ENCODE data around the gene RSPRY1. TPM values are rescaled to one million over a fixed set of nuclear protein-coding genes. Genes with fewer than 3 reads are reported as not detected.

The RSPRY1 gene
- total RNA-seq, 4 donors from 2014 or later, result 27.9 to 77.7 (median 53.2) TPM

DNA sequence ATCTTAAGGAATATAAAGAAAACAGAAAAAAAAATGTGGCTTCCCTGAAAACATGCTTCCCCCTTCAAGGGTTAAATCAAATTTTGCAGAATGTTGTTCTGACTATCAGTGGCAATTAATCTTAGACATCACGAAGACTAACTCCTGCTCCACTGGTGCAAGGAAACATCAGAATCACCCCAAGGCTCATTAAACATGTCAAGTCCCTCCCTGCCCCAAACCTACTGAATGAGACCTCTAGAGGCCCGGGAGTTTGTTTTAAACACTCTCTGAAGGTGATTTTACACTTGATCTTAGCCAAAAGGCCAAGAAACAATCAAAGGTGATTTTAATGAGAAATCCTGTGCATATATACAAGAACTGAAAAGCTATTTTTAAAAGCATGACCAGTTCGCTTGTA lies 18.6 kb upstream of the RSPRY1 start:
- Histone ChIP-seq H3K4me3 (no peak overlapping the region), H3K9me3 (no peaks in the 10 kb centered on the region), H3K36me3 (no peaks in the 10 kb centered on the region), H3K4me1 (no peaks in the 10 kb centered on the region), H3K27me3 (no peaks in the 10 kb centered on the region), H3K27ac (no peak overlapping the region)
- no peak for TF ChIP-seq POLR2A (IDR thresholded peaks at IDR 0.05)
- TF ChIP-seq, protein P1, sequence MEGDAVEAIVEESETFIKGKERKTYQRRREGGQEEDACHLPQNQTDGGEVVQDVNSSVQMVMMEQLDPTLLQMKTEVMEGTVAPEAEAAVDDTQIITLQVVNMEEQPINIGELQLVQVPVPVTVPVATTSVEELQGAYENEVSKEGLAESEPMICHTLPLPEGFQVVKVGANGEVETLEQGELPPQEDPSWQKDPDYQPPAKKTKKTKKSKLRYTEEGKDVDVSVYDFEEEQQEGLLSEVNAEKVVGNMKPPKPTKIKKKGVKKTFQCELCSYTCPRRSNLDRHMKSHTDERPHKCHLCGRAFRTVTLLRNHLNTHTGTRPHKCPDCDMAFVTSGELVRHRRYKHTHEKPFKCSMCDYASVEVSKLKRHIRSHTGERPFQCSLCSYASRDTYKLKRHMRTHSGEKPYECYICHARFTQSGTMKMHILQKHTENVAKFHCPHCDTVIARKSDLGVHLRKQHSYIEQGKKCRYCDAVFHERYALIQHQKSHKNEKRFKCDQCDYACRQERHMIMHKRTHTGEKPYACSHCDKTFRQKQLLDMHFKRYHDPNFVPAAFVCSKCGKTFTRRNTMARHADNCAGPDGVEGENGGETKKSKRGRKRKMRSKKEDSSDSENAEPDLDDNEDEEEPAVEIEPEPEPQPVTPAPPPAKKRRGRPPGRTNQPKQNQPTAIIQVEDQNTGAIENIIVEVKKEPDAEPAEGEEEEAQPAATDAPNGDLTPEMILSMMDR (IDR thresholded peaks at IDR 0.05), result no peak
- DNase-seq, result no peak
- intact Hi-C loops (cut with DNase I; ENCODE audit: low total_unique reads), result loop anchor here (5.0 kb wide), 1 partner anchor 85 kb away; no protein-coding TSS in a partner anchor

DNA sequence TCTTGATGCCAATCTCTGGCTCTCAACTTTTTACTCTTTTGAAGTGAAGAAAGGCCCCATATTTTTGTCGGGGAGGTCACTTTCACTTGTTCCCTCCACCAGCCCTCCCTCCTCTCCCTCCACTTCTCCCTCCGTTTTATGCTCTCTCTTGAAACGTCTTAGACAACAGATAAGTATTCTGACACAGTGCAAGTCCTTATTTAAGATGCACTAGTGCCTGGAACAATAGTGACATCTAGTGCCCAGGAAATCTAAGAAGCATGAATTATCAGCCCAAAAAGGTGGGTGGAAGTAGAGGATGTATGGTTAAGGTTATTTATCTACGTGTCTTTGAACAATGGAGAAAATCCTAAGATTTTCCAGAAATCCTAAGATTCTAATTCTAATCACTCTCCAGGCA lies 18.2 kb upstream of the RSPRY1 start:
- Histone ChIP-seq H3K9me3 (no peaks in the 10 kb centered on the region), H3K27me3 (no peaks in the 10 kb centered on the region), H3K36me3 (no peaks in the 10 kb centered on the region), H3K4me1 (no peaks in the 10 kb centered on the region), H3K4me3 (no peak overlapping the region), H3K27ac (no peak overlapping the region)
- no peak for DNase-seq
- intact Hi-C loops (cut with DNase I; ENCODE audit: low total_unique reads), result loop anchor here (5.0 kb wide), 1 partner anchor 86 kb away; no protein-coding TSS in a partner anchor
- TF ChIP-seq, protein P1 (IDR thresholded peaks at IDR 0.05), result peak; percentile 48 to 82 (median 63)
- no peak for TF ChIP-seq POLR2A (IDR thresholded peaks at IDR 0.05)

DNA sequence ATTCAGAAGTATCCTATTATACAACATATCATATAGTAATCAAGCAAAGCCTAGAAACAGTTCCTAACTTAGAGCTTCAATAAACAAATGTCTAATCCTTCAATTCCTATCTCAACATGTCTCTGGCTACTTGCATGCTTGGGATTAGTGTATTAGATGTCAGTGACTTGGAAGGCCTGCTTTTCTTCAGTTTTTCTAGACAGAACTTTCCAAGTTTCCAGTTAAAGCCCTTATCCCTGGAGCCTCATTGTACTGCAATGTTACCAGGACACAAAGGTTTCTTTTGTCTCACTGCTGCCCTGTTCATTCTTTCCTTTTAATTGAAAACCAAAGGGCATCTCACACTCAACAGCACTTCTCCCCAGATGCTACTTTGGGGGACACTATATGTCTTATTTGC lies 16.8 kb upstream of the RSPRY1 start:
- H3K27me3 ChIP-seq, result no peaks in the 10 kb centered on the region

DNA sequence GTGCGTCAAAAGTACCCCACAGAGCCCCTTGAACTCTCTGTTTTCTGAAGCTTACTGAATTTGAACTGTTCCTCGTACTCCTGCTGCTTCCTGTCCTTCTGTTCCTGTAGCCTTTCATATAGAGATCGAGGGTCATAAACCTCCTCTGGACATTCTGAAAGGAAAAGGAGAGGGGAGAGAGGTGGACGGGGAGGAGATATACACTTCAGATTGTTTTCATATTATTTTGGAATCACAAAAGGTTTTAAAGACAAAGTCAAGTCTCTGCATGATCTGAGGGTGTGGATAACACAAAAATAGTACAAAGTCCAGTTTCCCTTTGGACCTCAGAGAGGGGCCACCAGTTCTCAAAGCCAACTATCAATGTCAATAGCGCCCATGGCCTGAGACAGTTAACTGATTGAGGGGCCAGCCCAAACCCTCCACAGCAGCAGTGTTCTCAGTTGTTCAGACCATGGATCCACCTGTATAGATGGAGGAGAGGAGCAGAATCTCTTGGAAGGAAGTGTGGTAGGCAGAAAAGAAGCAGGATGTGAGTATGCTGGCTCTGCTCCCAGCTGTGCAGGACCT lies 13.3 kb upstream of the RSPRY1 start:
- TF ChIP-seq POLR2A (IDR thresholded peaks at IDR 0.05), result no peak
- TF ChIP-seq, protein P1 (IDR thresholded peaks at IDR 0.05), result no peak
- intact Hi-C loops (cut with DNase I; ENCODE audit: low total_unique reads), result no loop called here
- Histone ChIP-seq H3K4me3 (no peak overlapping the region), H3K36me3 (no peaks in the 10 kb centered on the region), H3K27me3 (no peaks in the 10 kb centered on the region), H3K27ac (no peak overlapping the region), H3K9me3 (no peaks in the 10 kb centered on the region), H3K4me1 (no peaks in the 10 kb centered on the region)
- no peak for DNase-seq

More for the DNA sequence above, 16.8 kb upstream of the RSPRY1 start:
- no peak for TF ChIP-seq POLR2A (IDR thresholded peaks at IDR 0.05)
- TF ChIP-seq, protein P1 (IDR thresholded peaks at IDR 0.05), result no peak
- intact Hi-C loops (cut with DNase I; ENCODE audit: low total_unique reads), result loop anchor here (5.0 kb wide), 1 partner anchor 87 kb away; no protein-coding TSS in a partner anchor
- no peaks in the 10 kb centered on the region for H3K36me3 ChIP-seq
- no peak for DNase-seq
- no peak overlapping the region for H3K4me3 ChIP-seq
- H3K27ac ChIP-seq, result no peak overlapping the region
- H3K9me3 ChIP-seq, result no peaks in the 10 kb centered on the region
- no peaks in the 10 kb centered on the region for H3K4me1 ChIP-seq

DNA sequence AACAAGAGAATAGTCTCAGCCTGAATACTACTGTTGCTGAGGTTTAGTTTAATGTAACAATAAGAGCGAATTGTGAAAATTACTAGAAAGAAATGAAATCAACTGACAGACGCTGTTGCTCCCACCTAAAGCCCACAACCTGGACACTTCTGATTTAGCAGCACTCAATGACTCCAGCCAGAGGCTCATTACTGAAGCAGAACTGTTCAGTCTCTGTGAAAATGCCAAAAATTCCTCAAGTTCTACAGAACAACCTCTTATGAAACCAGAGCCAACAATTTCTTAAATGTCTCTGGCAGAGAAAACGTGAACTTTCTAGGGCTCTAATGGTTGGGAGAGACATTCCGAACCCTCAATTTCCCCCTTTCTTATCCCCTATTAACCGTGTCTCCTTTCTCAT lies 10.2 kb upstream of the RSPRY1 start:
- TF ChIP-seq, protein P1 (IDR thresholded peaks at IDR 0.05), result no peak
- TF ChIP-seq POLR2A (IDR thresholded peaks at IDR 0.05), result no peak
- intact Hi-C loops (cut with DNase I; ENCODE audit: low total_unique reads), result no loop called here
- H3K4me3 ChIP-seq, result no peak overlapping the region
- no peaks in the 10 kb centered on the region for H3K36me3 ChIP-seq
- no peaks in the 10 kb centered on the region for H3K9me3 ChIP-seq
- no peak overlapping the region for H3K27ac ChIP-seq
- DNase-seq, result no peak
- no peaks in the 10 kb centered on the region for H3K4me1 ChIP-seq
- no peaks in the 10 kb centered on the region for H3K27me3 ChIP-seq

All from uterus (tissue), 4 donors.